ENCODE data around the gene ZCCHC9. TPM values are rescaled to one million over a fixed set of nuclear protein-coding genes. Genes with fewer than 3 reads are reported as not detected.
"Not testable (repeated sequence)": the region's sequence is repeated elsewhere in the genome, so short reads cannot be mapped to it uniquely, and the experiment has no call there.

The ZCCHC9 gene
- total RNA-seq, 2 donors from 2014 or later = 46.8 to 48.1 TPM

DNA sequence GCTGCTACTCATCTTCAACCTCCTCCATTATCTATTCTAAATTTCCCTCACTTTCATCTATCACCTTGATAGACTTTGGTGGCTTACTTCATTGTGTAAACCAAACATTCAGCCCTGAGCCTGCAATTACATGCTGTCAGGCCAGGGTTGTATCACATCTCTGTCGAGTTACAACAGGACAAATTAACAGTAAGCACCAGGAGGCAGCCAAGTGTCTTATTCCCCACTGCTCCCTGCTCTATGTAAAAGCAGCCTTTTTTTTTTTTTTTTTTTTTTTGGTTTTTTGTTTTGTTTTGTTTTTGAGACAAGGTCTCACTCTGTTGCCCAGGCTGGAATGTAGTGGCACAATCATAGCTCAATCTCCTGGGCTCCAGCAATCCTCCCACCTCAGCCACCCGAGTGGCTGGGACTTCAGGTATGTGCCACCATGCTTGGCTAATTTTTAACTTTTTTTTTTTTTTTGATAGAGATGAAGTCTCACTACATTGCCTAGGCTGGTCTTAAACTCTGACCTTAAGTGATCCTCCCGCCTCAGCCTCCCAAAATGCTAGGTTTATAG lies 15.2 kb upstream of the ZCCHC9 start:
- peak overlapping the region; percentile 69 for H3K27ac Mint-ChIP-seq
- no peak for ATAC-seq (replicated peaks in 1 of 2)
- no peak overlapping the region for H3K4me3 Mint-ChIP-seq

DNA sequence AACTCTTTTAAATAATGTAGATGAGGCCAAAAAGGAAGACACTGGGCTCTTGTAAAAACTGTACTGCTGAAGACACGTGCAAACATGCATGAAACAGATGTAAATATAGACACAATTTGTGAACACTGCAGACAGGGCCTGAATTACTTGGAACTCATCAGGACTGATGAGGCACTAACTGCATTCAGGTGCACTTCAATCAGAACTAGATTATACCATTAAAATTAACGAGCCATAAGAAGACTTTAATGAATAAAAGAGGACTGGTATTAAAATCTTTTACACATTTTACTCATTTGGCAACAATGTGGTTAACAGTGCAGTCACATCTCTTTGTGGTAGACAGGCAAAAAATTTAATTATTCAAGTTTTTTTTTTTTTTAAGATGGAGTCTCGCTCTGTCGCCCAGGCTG lies 13.4 kb upstream of the ZCCHC9 start:
- Mint-ChIP-seq H3K4me1 (ENCODE audit: low read depth) (peaks cover 68% of the 10 kb centered on the region), H3K27me3 (ENCODE audit: low read depth) (no peaks in the 10 kb centered on the region), H3K4me3 (peak overlapping the region in 1 of 2 donors; percentile 50), H3K27ac (peak overlapping the region; percentile 46), H3K9me3 (peaks cover 4 to 16% of the 10 kb centered on the region in 2 donors), H3K36me3 (ENCODE audit: insufficient read depth in 2 of 2) (peaks cover 21 to 32% of the 10 kb centered on the region in 2 donors)
- ATAC-seq (replicated peaks in 1 of 2) (no peak), DNase-seq (no peak)

More for the DNA sequence above, 15.2 kb upstream of the ZCCHC9 start:
- no peaks in the 10 kb centered on the region for H3K27me3 Mint-ChIP-seq (ENCODE audit: low read depth)
- no peak for DNase-seq
- H3K36me3 Mint-ChIP-seq (ENCODE audit: insufficient read depth in 2 of 2) = peaks cover 9 to 24% of the 10 kb centered on the region in 2 donors
- peaks cover 0 to 6% of the 10 kb centered on the region in 2 donors for H3K9me3 Mint-ChIP-seq
- peaks cover 59% of the 10 kb centered on the region for H3K4me1 Mint-ChIP-seq (ENCODE audit: low read depth)

DNA sequence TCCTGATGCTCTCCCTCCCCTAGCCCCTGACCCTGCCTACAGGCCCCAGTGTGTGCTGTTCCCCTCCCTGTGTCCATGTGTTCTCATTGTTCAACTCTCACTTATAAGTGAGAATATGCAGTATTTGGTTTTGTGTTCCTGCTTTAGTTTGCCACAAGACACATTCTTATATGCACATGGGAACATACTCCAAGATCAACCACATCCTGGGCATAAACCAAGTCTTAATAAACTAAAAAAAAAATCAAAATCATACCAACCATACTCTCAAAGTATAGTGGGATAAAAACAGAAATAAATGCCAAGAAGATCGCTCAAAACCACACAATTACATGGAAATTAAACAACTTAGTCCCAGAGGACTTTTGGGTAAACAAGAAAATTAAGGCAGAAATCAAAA lies 11.2 kb upstream of the ZCCHC9 start:
- Mint-ChIP-seq H3K27me3 (ENCODE audit: low read depth) (no peaks in the 10 kb centered on the region), H3K4me1 (ENCODE audit: low read depth) (peaks cover 70% of the 10 kb centered on the region), H3K36me3 (ENCODE audit: insufficient read depth in 2 of 2) (peaks cover 29 to 39% of the 10 kb centered on the region in 2 donors)

GRCh38 chr5:81292130-81292529 lies 9.3 kb upstream of the ZCCHC9 start:
- H3K4me1 Mint-ChIP-seq (ENCODE audit: low read depth) = peaks cover 55% of the 10 kb centered on the region
- ATAC-seq (replicated peaks in 1 of 2) (no peak), DNase-seq (no peak)
- peaks cover 29 to 39% of the 10 kb centered on the region in 2 donors for H3K36me3 Mint-ChIP-seq (ENCODE audit: insufficient read depth in 2 of 2)
- no peak overlapping the region for H3K4me3 Mint-ChIP-seq
- peaks cover 6 to 25% of the 10 kb centered on the region in 2 donors for H3K9me3 Mint-ChIP-seq
- H3K27ac Mint-ChIP-seq = no peak overlapping the region
- H3K27me3 Mint-ChIP-seq (ENCODE audit: low read depth) = no peaks in the 10 kb centered on the region

More for the DNA sequence above, 11.2 kb upstream of the ZCCHC9 start:
- peaks cover 6 to 25% of the 10 kb centered on the region in 2 donors for H3K9me3 Mint-ChIP-seq
- H3K27ac Mint-ChIP-seq = no peak overlapping the region
- no peak for DNase-seq
- ATAC-seq (replicated peaks in 1 of 2) = no peak
- no peak overlapping the region for H3K4me3 Mint-ChIP-seq

DNA sequence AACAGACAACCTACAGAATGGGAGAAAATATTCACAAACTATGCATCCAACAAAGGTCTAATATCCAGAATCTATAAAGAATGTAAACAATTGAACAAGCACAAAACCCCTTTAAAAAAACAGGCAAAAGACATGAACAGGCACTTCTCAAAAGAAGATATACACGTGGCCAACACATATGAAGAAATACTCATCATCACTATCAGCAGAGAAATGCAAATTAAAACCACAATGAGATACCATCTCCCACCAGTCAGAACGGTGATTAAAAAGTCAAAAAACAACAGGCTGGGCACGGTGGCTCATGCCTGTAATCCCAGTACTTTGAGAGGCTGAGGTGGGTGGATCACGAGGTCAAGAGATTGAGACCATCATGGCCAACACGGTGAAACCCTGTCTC lies 7.4 kb upstream of the ZCCHC9 start:
- Mint-ChIP-seq H3K9me3 (peaks cover 6 to 25% of the 10 kb centered on the region in 2 donors), H3K4me1 (ENCODE audit: low read depth) (peaks cover 62% of the 10 kb centered on the region), H3K36me3 (ENCODE audit: insufficient read depth in 2 of 2) (peaks cover 29 to 39% of the 10 kb centered on the region in 2 donors)
- H3K27me3 Mint-ChIP-seq (ENCODE audit: low read depth); H3K27ac Mint-ChIP-seq; H3K4me3 Mint-ChIP-seq: not testable (repeated sequence)
- peak; percentile 52 to 75 for ATAC-seq (replicated peaks in 1 of 2)
- peak in 1 of 2 donors; percentile 17 for DNase-seq

GRCh38 chr5:81297531-81297930 lies 3.9 kb upstream of the ZCCHC9 start:
- H3K4me1 Mint-ChIP-seq (ENCODE audit: low read depth) = peaks cover 50% of the 10 kb centered on the region
- no peak overlapping the region for H3K27ac Mint-ChIP-seq
- peak overlapping the region in 1 of 2 donors; percentile 22 for H3K4me3 Mint-ChIP-seq
- DNase-seq = no peak
- H3K36me3 Mint-ChIP-seq (ENCODE audit: insufficient read depth in 2 of 2) = peaks cover 12 to 22% of the 10 kb centered on the region in 2 donors
- no peak for ATAC-seq (replicated peaks in 1 of 2)
- H3K9me3 Mint-ChIP-seq = peaks cover 3 to 10% of the 10 kb centered on the region in 2 donors
- no peaks in the 10 kb centered on the region for H3K27me3 Mint-ChIP-seq (ENCODE audit: low read depth)

GRCh38 chr5:81300921-81301270 lies 491 bp upstream of the ZCCHC9 start:
- Mint-ChIP-seq H3K27ac (peak overlapping the region; percentile 4), H3K27me3 (ENCODE audit: low read depth) (no peaks in the 10 kb centered on the region), H3K4me3 (peak overlapping the region; percentile 89 to 100), H3K9me3 (no peaks in the 10 kb centered on the region), H3K4me1 (ENCODE audit: low read depth) (peaks cover 58% of the 10 kb centered on the region), H3K36me3 (ENCODE audit: insufficient read depth in 2 of 2) (peaks cover 4 to 8% of the 10 kb centered on the region in 2 donors)
- no peak for DNase-seq
- ATAC-seq (replicated peaks in 1 of 2) = no peak

GRCh38 chr5:81302596-81302995 lies 1.2 kb downstream of the ZCCHC9 start:
- no peak for DNase-seq
- Mint-ChIP-seq H3K27me3 (ENCODE audit: low read depth) (no peaks in the 10 kb centered on the region), H3K27ac (peak overlapping the region; percentile 76), H3K4me1 (ENCODE audit: low read depth) (peaks cover 59% of the 10 kb centered on the region), H3K36me3 (ENCODE audit: insufficient read depth in 2 of 2) (peaks cover 4 to 8% of the 10 kb centered on the region in 2 donors), H3K4me3 (peak overlapping the region; percentile 89 to 100), H3K9me3 (no peaks in the 10 kb centered on the region)
- no peak for ATAC-seq (replicated peaks in 1 of 2)

DNA sequence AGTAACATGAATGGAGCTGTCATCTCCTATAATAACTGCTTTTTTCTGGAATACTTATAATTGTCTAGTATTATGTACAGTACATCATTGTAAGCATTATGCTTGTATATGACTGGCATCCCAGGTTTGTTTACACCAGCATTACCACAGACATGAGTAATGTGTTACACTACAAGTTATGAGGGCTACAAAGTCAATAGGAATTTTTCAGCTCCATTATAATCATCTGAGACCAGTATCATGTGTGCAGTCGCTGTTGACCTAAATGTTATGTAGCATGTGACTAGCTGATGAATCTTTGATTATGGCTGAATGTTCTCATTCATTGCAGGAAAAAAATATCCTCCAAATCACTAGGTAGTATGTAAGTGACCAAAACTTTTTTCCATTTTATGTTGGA lies 2.2 kb downstream of the ZCCHC9 start:
- Mint-ChIP-seq H3K27me3 (ENCODE audit: low read depth) (no peaks in the 10 kb centered on the region), H3K9me3 (no peaks in the 10 kb centered on the region), H3K4me3 (peak overlapping the region in 1 of 2 donors; percentile 70), H3K36me3 (ENCODE audit: insufficient read depth in 2 of 2) (peaks cover 4 to 8% of the 10 kb centered on the region in 2 donors), H3K4me1 (ENCODE audit: low read depth) (peaks cover 49% of the 10 kb centered on the region), H3K27ac (peak overlapping the region; percentile 14)
- no peak for ATAC-seq (replicated peaks in 1 of 2)
- DNase-seq = no peak

GRCh38 chr5:81305785-81306184 lies 4.4 kb downstream of the ZCCHC9 start:
- H3K4me3 Mint-ChIP-seq = peak overlapping the region in 1 of 2 donors; percentile 68

DNA sequence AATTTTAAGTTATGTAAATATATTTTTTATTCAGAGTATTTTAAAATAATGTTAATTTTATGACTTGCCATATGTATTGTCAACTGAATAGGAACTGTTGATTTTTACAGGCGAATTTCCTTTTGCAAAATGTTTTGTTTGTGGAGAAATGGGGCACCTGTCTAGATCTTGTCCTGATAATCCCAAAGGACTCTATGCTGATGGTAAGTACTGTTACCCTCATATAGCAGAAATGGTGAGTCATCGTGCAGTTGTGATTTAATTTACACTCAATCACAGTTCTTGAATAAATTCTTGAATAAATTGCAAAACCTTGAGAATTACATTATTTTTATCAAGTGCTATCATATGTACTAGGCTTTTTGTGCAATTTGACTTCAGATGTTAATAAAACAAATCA lies 7.4 kb downstream of the ZCCHC9 start:
- no peak for ATAC-seq (replicated peaks in 1 of 2)
- H3K27me3 Mint-ChIP-seq (ENCODE audit: low read depth) = no peaks in the 10 kb centered on the region
- no peak overlapping the region for H3K27ac Mint-ChIP-seq
- peaks cover 0 to 12% of the 10 kb centered on the region in 2 donors for H3K36me3 Mint-ChIP-seq (ENCODE audit: insufficient read depth in 2 of 2)
- H3K4me1 Mint-ChIP-seq (ENCODE audit: low read depth) = peaks cover 21% of the 10 kb centered on the region
- DNase-seq = no peak
- no peaks in the 10 kb centered on the region for H3K9me3 Mint-ChIP-seq
- no peak overlapping the region for H3K4me3 Mint-ChIP-seq

More at GRCh38 chr5:81305785-81306184, 4.4 kb downstream of the ZCCHC9 start:
- Mint-ChIP-seq H3K9me3 (no peaks in the 10 kb centered on the region), H3K27me3 (ENCODE audit: low read depth) (no peaks in the 10 kb centered on the region), H3K27ac (peak overlapping the region; percentile 38), H3K36me3 (ENCODE audit: insufficient read depth in 2 of 2) (peaks cover 4 to 15% of the 10 kb centered on the region in 2 donors), H3K4me1 (ENCODE audit: low read depth) (peaks cover 28% of the 10 kb centered on the region)
- peak; percentile 36 to 58 for ATAC-seq (replicated peaks in 1 of 2)
- DNase-seq = peak in 1 of 2 donors; percentile 18

- Mint-ChIP-seq H3K36me3 (ENCODE audit: insufficient read depth in 2 of 2) (peaks cover 0 to 7% of the 10 kb centered on the region in 2 donors), H3K27me3 (ENCODE audit: low read depth) (no peaks in the 10 kb centered on the region), H3K4me3 (no peak overlapping the region), H3K4me1 (ENCODE audit: low read depth) (peaks cover 11% of the 10 kb centered on the region), H3K9me3 (no peaks in the 10 kb centered on the region), H3K27ac (peak overlapping the region; percentile 77)
- ATAC-seq (replicated peaks in 1 of 2) (no peak), DNase-seq (no peak)
These were observed 9.1 kb downstream of the ZCCHC9 start for GRCh38 chr5:81310402-81311063.

DNA sequence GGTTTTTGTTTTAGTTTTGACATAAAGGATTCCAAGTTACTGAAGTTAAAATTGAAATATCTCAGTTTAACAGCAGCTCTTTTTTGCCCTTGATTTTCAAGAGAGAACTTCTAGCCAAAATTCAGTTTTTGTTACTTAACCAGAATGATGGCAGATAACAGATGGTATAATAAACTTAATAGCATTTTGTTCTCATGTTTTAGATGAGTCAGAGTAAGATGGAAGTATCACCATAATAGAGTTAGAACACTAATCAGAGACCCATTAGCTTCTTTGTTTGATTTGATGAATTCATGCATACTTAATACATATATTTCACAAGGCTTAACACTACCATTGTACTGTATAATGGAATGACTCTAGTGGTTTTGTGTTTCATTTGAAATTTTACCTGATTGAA lies 11.9 kb downstream of the ZCCHC9 start:
- no peak overlapping the region for H3K27ac Mint-ChIP-seq
- H3K9me3 Mint-ChIP-seq = peaks cover 0 to 2% of the 10 kb centered on the region in 2 donors
- ATAC-seq (replicated peaks in 1 of 2) = no peak
- H3K4me1 Mint-ChIP-seq (ENCODE audit: low read depth) = no peaks in the 10 kb centered on the region
- peaks cover 0 to 7% of the 10 kb centered on the region in 2 donors for H3K36me3 Mint-ChIP-seq (ENCODE audit: insufficient read depth in 2 of 2)
- H3K27me3 Mint-ChIP-seq (ENCODE audit: low read depth) = no peaks in the 10 kb centered on the region
- no peak overlapping the region for H3K4me3 Mint-ChIP-seq
- DNase-seq = no peak

All from activated T-cell treated with anti-CD3 and anti-CD28 coated beads, Interleukin-2, amount 50 U/mL, for 72 hours (primary cell).